ENCODE measurements around the gene COL2A1. TPM values are rescaled to one million over a fixed set of nuclear protein-coding genes. Genes with fewer than 3 reads are reported as not detected.

COL2A1 gene
- total and polyA plus RNA-seq, 2 donors (not counting 3 experiments of a cell fraction or from before 2014, with no cell fraction given) = not detected

DNA sequence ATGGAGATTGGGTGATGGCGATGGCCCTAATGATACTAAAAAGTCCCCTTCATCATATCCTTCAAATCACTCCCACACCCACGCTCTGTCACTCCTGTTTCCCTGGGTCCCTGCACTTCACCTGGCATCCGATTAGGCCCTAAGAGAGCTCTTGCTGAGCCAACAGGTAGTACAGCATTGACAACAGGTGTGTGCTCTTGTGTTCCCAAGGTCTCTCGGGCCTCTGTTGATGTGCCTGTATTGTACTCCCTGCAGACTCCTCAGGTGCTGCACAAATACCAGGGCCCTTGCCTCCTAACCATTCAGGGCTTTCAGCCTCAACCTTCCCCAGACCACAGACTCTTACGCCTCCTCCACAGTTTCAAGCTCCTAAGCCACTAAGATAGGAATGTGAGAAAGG is 73.6 kb downstream of the COL2A1 start:
- ChIA-PET CTCF (no interaction called here), POLR2A (no interaction called here)
- DNase-seq (ENCODE audit: low read depth, low spot score) (no peak), FAIRE-seq (no peak)
- H4K20me1 ChIP-seq (replicated peaks; ENCODE audit: control insufficient read depth, extremely low read depth, insufficient read depth, low read length) = no peaks in the 10 kb centered on the region
- BruUV-seq (replicated peaks) = no TSS peak
- no peaks in the 10 kb centered on the region for H3K9me3 ChIP-seq (replicated peaks; ENCODE audit: control insufficient read depth, insufficient read depth, low read length)
- H3K4me3 ChIP-seq (replicated peaks in 1 of 3; ENCODE audit: insufficient read depth in 1 of 3, low read depth in 1 of 3, low read length in 3 of 3) = no peak overlapping the region
- peaks cover 29 to 32% of the 10 kb centered on the region in 2 experiments for H3K27me3 ChIP-seq (ENCODE audit: control insufficient read depth in 2 of 2, insufficient read depth in 2 of 2, low read length in 2 of 2)
- no peak overlapping the region for H3K4me2 ChIP-seq (ENCODE audit: insufficient read depth, low read length)
- no peaks in the 10 kb centered on the region for H3K4me1 ChIP-seq (ENCODE audit: control insufficient read depth, extremely low read depth, insufficient read depth, low read length)
- no peak overlapping the region for H3K27ac ChIP-seq (ENCODE audit: insufficient read depth, low read depth, low read length)
- no peak overlapping the region for H3K9ac ChIP-seq (replicated peaks; ENCODE audit: extremely low read depth, insufficient read depth, low read length)
- no peaks in the 10 kb centered on the region for H3K36me3 ChIP-seq (ENCODE audit: control insufficient read depth in 2 of 2, extremely low read depth in 1 of 2, insufficient read depth in 2 of 2, low read length in 2 of 2)
- H3K9me1 ChIP-seq (replicated peaks; ENCODE audit: control insufficient read depth, extremely low read depth, insufficient read depth, low read length) = no peaks in the 10 kb centered on the region
- TF ChIP-seq CTCF (IDR thresholded peaks at IDR 0.05; ENCODE audit: extremely low read depth in 1 of 2, insufficient read depth in 1 of 2, low read depth in 1 of 2, low read length in 2 of 2) = no peak
- TF ChIP-seq, protein P1, sequence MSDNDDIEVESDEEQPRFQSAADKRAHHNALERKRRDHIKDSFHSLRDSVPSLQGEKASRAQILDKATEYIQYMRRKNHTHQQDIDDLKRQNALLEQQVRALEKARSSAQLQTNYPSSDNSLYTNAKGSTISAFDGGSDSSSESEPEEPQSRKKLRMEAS (IDR thresholded peaks at IDR 0.05; ENCODE audit: insufficient read depth, insufficient read length) = no peak
- no peak for TF ChIP-seq EZH2 (IDR thresholded peaks at IDR 0.05; ENCODE audit: borderline replicate concordance, low read depth, low read length, severe bottlenecking)
- H3K79me2 ChIP-seq (ENCODE audit: control insufficient read depth, insufficient read depth, low read length) = no peaks in the 10 kb centered on the region
- intact Hi-C loops (cut with micrococcal nuclease) (no loop called here), dilution Hi-C loops (cut with MboI; ENCODE audit: extremely low pct_ligation_motif_present, low sequenced_read_pairs) (no loop called here)
- H2AFZ ChIP-seq (ENCODE audit: low read depth, low read length) = no peak overlapping the region

GRCh38 chr12:47927346-47927745 is 76.9 kb downstream of the COL2A1 start:
- TF ChIP-seq POLR2AphosphoS5 (IDR thresholded peaks at IDR 0.05; ENCODE audit: insufficient read depth, low read depth, low read length) (no peak), EZH2 (IDR thresholded peaks at IDR 0.05; ENCODE audit: borderline replicate concordance, low read depth, low read length, severe bottlenecking) (no peak)
- H3K27ac ChIP-seq (ENCODE audit: insufficient read depth, low read depth, low read length) = no peak overlapping the region
- POLR2A ChIA-PET = no interaction called here
- H3K27me3 ChIP-seq (ENCODE audit: control insufficient read depth in 2 of 2, insufficient read depth in 2 of 2, low read length in 2 of 2) = peaks cover 31 to 34% of the 10 kb centered on the region in 2 experiments
- dilution Hi-C loops (cut with MboI; ENCODE audit: extremely low pct_ligation_motif_present, low sequenced_read_pairs) = no loop called here
- no TSS peak for BruUV-seq (replicated peaks)
- H3K9me3 ChIP-seq (replicated peaks; ENCODE audit: control insufficient read depth, insufficient read depth, low read length) = no peaks in the 10 kb centered on the region
- H4K20me1 ChIP-seq (replicated peaks; ENCODE audit: control insufficient read depth, extremely low read depth, insufficient read depth, low read length) = no peaks in the 10 kb centered on the region
- no peaks in the 10 kb centered on the region for H3K36me3 ChIP-seq (ENCODE audit: control insufficient read depth in 2 of 2, extremely low read depth in 1 of 2, insufficient read depth in 2 of 2, low read length in 2 of 2)
- H3K9ac ChIP-seq (replicated peaks; ENCODE audit: extremely low read depth, insufficient read depth, low read length) = no peak overlapping the region
- no peaks in the 10 kb centered on the region for H3K4me1 ChIP-seq (ENCODE audit: control insufficient read depth, extremely low read depth, insufficient read depth, low read length)
- CTCF ChIA-PET = interaction anchor here (0.6 to 1.0 kb wide), 3 partner anchors 10 to 22 kb away, joined by 3 read pairs; no protein-coding TSS in a partner anchor
- no peak overlapping the region for H3K4me3 ChIP-seq (replicated peaks in 1 of 3; ENCODE audit: insufficient read depth in 1 of 3, low read depth in 1 of 3, low read length in 3 of 3)
- no peaks in the 10 kb centered on the region for H3K9me1 ChIP-seq (replicated peaks; ENCODE audit: control insufficient read depth, extremely low read depth, insufficient read depth, low read length)
- H2AFZ ChIP-seq (ENCODE audit: low read depth, low read length) = no peak overlapping the region
- H3K4me2 ChIP-seq (ENCODE audit: insufficient read depth, low read length) = no peak overlapping the region
- H3K79me2 ChIP-seq (ENCODE audit: control insufficient read depth, insufficient read depth, low read length) = no peaks in the 10 kb centered on the region
- FAIRE-seq (no peak), DNase-seq (ENCODE audit: low read depth, low spot score) (no peak)
- intact Hi-C loops (cut with micrococcal nuclease) = no loop called here

Other genes starting within 250 kb of the COL2A1 start
- 53.6 and 55.1 TPM in 2 replicates for gene RAPGEF3, start 245.6 kb downstream of the COL2A1 start, total RNA-seq
- gene RAPGEF3, start 245.6 kb downstream of the COL2A1 start, polyA plus RNA-seq = 30.8 and 34.5 TPM in 2 replicates
- 17.9 and 20.3 TPM in 2 replicates for gene SLC48A1, start 231.2 kb downstream of the COL2A1 start, total RNA-seq
- 17.3 and 19.8 TPM in 2 replicates for gene SLC48A1, start 231.2 kb downstream of the COL2A1 start, polyA plus RNA-seq
- 249 and 252 TPM in 2 replicates for gene HDAC7, start 184.6 kb downstream of the COL2A1 start, total RNA-seq
- gene HDAC7, start 184.6 kb downstream of the COL2A1 start, polyA plus RNA-seq = 119 and 122 TPM in 2 replicates
- 0.48 and 0.73 TPM in 2 replicates for gene VDR, start 99.5 kb downstream of the COL2A1 start, total RNA-seq
- 0.81 and 0.91 TPM in 2 replicates for gene VDR, start 99.5 kb downstream of the COL2A1 start, polyA plus RNA-seq
- 67.7 and 84.4 TPM in 2 replicates for gene TMEM106C, start 40.9 kb downstream of the COL2A1 start, total RNA-seq
- 148 and 170 TPM in 2 replicates for gene TMEM106C, start 40.9 kb downstream of the COL2A1 start, polyA plus RNA-seq
- 20.5 and 21.3 TPM in 2 replicates for gene SENP1, start 101.6 kb upstream of the COL2A1 start, total RNA-seq
- gene SENP1, start 101.6 kb upstream of the COL2A1 start, polyA plus RNA-seq = 8.4 and 9.9 TPM in 2 replicates
- gene PFKM, start 114.9 kb upstream of the COL2A1 start, total RNA-seq = 74.4 and 76.7 TPM in 2 replicates
- 49.7 and 53.4 TPM in 2 replicates for gene PFKM, start 114.9 kb upstream of the COL2A1 start, polyA plus RNA-seq
- gene ASB8, start 153.0 kb upstream of the COL2A1 start, total RNA-seq = 26.5 and 29.7 TPM in 2 replicates
- 14.5 and 14.9 TPM in 2 replicates for gene ASB8, start 153.0 kb upstream of the COL2A1 start, polyA plus RNA-seq
- gene CCDC184, start 179.2 kb upstream of the COL2A1 start, total RNA-seq = 0.18 TPM in 1 of 2 replicates, not detected in the other
- 0.27 and 0.39 TPM in 2 replicates for gene CCDC184, start 179.2 kb upstream of the COL2A1 start, polyA plus RNA-seq
- gene OR10AD1, start 198.8 kb upstream of the COL2A1 start, total RNA-seq = not detected in 2 replicates
- not detected in 2 replicates for gene OR10AD1, start 198.8 kb upstream of the COL2A1 start, polyA plus RNA-seq

Data from endothelial cell of umbilical vein (primary cell).